Common myeloid progenitor, CD34-positive (primary cell): ENCODE measurements around the gene LHX6.

Experiments used
- CTCF ChIA-PET: fragments of 350-600 bp; sonication (Branson Sonifier 250); formaldehyde crosslinking; loops from one replicate; lab custom pipeline; 2021; ENCODE audit warnings: antibody characterized with exemption; lab: Charles Lee
- POLR2A ChIA-PET: fragments of 350-600 bp; sonication (Branson Sonifier 250); formaldehyde crosslinking; loops from one replicate; lab custom pipeline; 2021; ENCODE audit warnings: antibody characterized with exemption; lab: Charles Lee
- DNase-seq, 3 donors: peaks; one replicate each; pipeline versions ENCODE4 v3.0.0 to v3.0.0-alpha.2; 2013
- H3K27ac ChIP-seq, 2 experiments: 1 replicate in 1 of 2; 2 replicates in 1 of 2; pipeline ENCODE4 v1.7.0; 2013; ENCODE audit warnings: inconsistent platforms in 2 of 2, low read length in 2 of 2, mild to moderate bottlenecking in 2 of 2, low read depth in 1 of 2, moderate library complexity in 1 of 2; ENCODE audit not compliant: severe bottlenecking in 2 of 2, insufficient read depth in 1 of 2, poor library complexity in 1 of 2
- H3K27me3 ChIP-seq, 5 experiments: replicated peaks in 2 of 5; 1 replicate in 3 of 5; 2 replicates in 2 of 5; pipeline versions ENCODE4 v1.6.1 to v1.7.0; 2013; ENCODE audit warnings: low read length in 4 of 5, mild to moderate bottlenecking in 2 of 5, moderate library complexity in 2 of 5, inconsistent platforms in 1 of 5; ENCODE audit not compliant: insufficient read depth in 5 of 5, control insufficient read depth in 4 of 5
- H3K36me3 ChIP-seq, 4 experiments: 1 replicate in 2 of 4; 2 replicates in 2 of 4; pipeline versions ENCODE4 v1.6.1 to v1.7.0; 2013; ENCODE audit warnings: low read length in 3 of 4, control low read depth in 1 of 4, mild to moderate bottlenecking in 1 of 4; ENCODE audit not compliant: control insufficient read depth in 4 of 4, insufficient read depth in 4 of 4
- H3K4me1 ChIP-seq, 4 experiments: 1 replicate in 3 of 4; 2 replicates in 1 of 4; pipeline versions ENCODE4 v1.6.1 to v1.7.1; 2013; ENCODE audit warnings: low read length in 3 of 4, mild to moderate bottlenecking in 3 of 4, control low read depth in 1 of 4, inconsistent platforms in 1 of 4, moderate library complexity in 1 of 4; ENCODE audit not compliant: control insufficient read depth in 4 of 4, insufficient read depth in 4 of 4; ENCODE audit errors: control extremely low read depth in 1 of 4
- H3K4me3 ChIP-seq, 7 experiments: 1 replicate in 4 of 7; 2 replicates in 3 of 7; pipeline versions ENCODE4 v1.5.1 to v1.7.0; 2013; ENCODE audit warnings: mild to moderate bottlenecking in 7 of 7, low read length in 6 of 7, moderate library complexity in 6 of 7, inconsistent platforms in 2 of 7, low read depth in 2 of 7, control low read depth in 1 of 7; ENCODE audit not compliant: insufficient read depth in 4 of 7, control insufficient read depth in 1 of 7; ENCODE audit errors: extremely low read depth in 1 of 7
- H3K9me3 ChIP-seq, 5 experiments: 1 replicate in 4 of 5; 2 replicates in 1 of 5; pipeline versions ENCODE4 v1.6.1 to v1.7.1; 2013; ENCODE audit warnings: low read length in 4 of 5, mild to moderate bottlenecking in 2 of 5, inconsistent platforms in 1 of 5, low read depth in 1 of 5, moderate library complexity in 1 of 5; ENCODE audit not compliant: control insufficient read depth in 4 of 5, insufficient read depth in 2 of 5; ENCODE audit errors: control extremely low read depth in 1 of 5
- WGBS: methylation state at CpG from one replicate; pipeline ENCODE4 v1.1.5; 2013; ENCODE audit not compliant: insufficient coverage; 5-methylcytosine and 5-hydroxymethylcytosine counted together

Gene LHX6

DNA sequence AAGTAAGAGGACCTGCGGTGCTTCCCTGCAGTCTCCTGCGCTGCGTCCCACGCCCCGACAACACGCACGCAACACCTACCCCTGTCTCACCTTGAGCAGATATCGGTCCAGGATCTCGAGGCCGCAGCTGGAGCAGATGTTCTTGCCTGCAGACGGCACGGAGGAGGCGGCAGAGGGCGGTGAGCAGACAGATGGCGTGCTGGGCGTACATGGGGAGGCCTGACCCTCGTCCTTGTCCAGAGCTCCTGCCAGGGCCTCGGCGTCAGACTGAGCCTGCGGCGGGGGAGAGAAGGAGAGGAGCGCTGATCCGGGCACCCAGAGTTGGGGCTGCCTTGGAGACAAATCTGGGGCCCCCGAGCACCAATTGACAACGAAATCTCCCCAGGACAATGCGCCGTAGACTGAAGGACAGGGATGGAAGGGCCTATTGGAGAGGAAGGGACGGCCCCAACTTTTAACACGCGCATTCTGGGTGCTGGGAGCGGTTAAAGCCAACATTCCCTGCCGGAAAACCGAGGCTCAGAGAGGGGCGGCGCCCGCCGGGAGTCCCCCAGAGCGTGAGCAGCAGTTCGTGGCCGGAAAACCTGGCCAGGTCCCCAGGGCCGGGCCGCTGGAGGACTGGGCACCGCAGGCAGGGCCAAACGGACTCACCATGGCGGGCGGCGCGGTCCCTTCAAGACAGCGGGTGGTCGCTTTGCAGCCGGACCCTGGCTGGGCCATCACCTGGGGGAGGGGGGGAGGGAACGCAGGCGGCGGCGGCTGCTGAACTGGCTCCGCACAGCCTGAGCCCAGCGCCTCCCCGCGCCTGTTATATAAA is 1.8 kb downstream of the LHX6 start:
- DNase-seq, result no peak
- no peak overlapping the region for H3K4me3 ChIP-seq
- 96% methylated on average over 42 of the region's 59 CpGs for WGBS
- H3K36me3 ChIP-seq, result peaks cover 0 to 19% (median 0%) of the 10 kb centered on the region in 4 experiments
- peaks cover 0 to 39% (median 19%) of the 10 kb centered on the region in 4 experiments for H3K4me1 ChIP-seq
- H3K9me3 ChIP-seq, result peaks cover 0 to 9% (median 0%) of the 10 kb centered on the region in 5 experiments
- ChIA-PET CTCF (interaction anchor here (1.4 kb wide), 1 partner anchor 11 kb away, joined by 4 read pairs; no protein-coding TSS in a partner anchor), POLR2A (interaction anchor here (1.1 kb wide), 1 partner anchor 38 kb away, joined by 3 read pairs; the partner anchor contains the start of genes MRRF and RBM18)
- no peak overlapping the region for H3K27ac ChIP-seq
- peaks cover 0 to 81% (median 9%) of the 10 kb centered on the region in 5 experiments for H3K27me3 ChIP-seq

DNA sequence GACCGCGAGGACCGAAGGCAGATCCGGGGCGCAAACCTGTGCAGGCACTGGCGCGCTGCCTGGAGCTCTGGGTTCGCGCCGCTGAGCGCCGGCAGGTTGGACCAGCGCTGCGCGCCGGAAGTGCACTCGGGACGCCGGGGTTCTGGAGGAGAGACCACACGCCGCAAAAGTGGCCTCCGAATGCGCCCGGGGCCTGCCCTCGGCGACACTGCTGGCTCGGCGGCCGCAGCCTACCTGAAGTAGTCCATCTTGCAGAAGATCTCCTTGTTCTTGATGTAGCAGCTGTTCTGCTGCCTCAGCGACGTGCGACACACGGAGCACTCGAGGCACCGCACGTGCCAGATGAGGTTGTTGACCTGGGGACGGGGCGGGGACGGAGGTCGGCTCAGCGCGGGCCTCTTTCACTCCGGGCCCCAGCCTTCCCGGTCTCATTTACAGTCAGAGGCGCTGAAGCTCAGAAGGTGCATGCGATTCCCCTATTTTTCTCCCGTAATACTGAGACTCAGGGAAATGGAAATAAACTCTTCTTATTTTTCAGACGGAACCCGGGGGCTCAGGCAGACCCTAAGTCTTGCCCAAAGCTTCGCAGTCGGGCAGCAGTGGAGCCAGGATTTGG is 2.5 kb downstream of the LHX6 start:
- H3K27me3 ChIP-seq, result peaks cover 0 to 74% (median 8%) of the 10 kb centered on the region in 5 experiments
- H3K4me3 ChIP-seq, result peak overlapping the region in 1 of 7 experiments; percentile 40
- WGBS, result 95% methylated on average over 51 of the region's 51 CpGs

DNA sequence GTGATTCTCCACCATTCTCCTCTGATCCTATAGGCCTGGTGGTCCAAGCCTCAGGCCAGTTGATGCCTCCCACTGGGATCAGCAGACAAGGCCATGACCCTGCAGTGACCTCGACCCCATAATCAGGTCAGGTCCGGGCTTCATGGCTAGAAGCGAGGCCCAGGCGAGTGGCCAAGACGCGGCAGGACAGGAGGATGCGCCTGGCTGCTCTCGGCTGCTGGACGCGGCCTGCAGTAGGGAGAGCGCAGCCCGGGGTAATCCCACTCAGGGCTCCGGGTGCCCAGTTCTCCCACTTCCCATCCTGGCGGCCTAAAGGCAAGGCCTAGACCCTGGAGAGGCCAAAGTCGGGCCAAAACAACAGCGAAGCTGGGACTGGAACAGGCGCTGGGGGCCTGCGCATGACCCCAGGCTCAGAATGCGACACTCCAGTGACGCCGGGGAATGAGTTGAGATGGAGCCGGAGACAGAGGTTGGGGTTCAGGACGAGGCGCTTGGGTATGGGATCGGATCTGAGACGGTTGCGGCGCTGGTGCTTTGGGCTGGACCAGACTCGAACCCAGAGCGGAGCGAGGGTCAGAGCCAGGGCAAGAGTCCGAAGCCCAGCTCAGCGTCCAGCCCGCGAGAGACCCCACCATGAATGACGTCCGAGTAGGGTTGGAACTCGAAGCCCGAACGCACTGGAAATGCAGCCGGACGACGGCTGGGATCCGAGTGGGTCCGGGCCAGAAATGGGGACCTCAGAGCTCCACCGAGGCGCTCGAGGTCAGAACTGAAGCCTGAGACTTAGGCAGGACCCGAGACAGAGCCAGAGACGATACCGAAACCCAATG is 3.2 kb downstream of the LHX6 start:
- WGBS, result 96% methylated on average over 51 of the region's 51 CpGs
- peaks cover 0 to 19% (median 0%) of the 10 kb centered on the region in 4 experiments for H3K36me3 ChIP-seq
- peak overlapping the region in 1 of 7 experiments; percentile 40 for H3K4me3 ChIP-seq
- ChIA-PET POLR2A (interaction anchor here (1.1 kb wide), 1 partner anchor 39 kb away, joined by 3 read pairs; the partner anchor contains the start of genes MRRF and RBM18), CTCF (interaction anchor here (1.4 kb wide), 1 partner anchor 10 kb away, joined by 4 read pairs; no protein-coding TSS in a partner anchor)
- DNase-seq, result no peak
- H3K4me1 ChIP-seq, result peaks cover 2 to 50% (median 32%) of the 10 kb centered on the region in 4 experiments
- H3K27ac ChIP-seq, result no peak overlapping the region
- H3K9me3 ChIP-seq, result peaks cover 0 to 9% (median 0%) of the 10 kb centered on the region in 5 experiments
- H3K27me3 ChIP-seq, result peaks cover 0 to 67% (median 7%) of the 10 kb centered on the region in 5 experiments

More for the DNA sequence above, 2.5 kb downstream of the LHX6 start:
- Histone ChIP-seq H3K27ac (no peak overlapping the region), H3K4me1 (peaks cover 0 to 43% (median 24%) of the 10 kb centered on the region in 4 experiments), H3K36me3 (peaks cover 0 to 19% (median 0%) of the 10 kb centered on the region in 4 experiments), H3K9me3 (peaks cover 0 to 9% (median 0%) of the 10 kb centered on the region in 5 experiments)
- CTCF ChIA-PET, result interaction anchor here (1.4 kb wide), 1 partner anchor 11 kb away, joined by 4 read pairs; no protein-coding TSS in a partner anchor
- POLR2A ChIA-PET, result interaction anchor here (1.1 kb wide), 1 partner anchor 38 kb away, joined by 3 read pairs; the partner anchor contains the start of genes MRRF and RBM18
- DNase-seq, result no peak

DNA sequence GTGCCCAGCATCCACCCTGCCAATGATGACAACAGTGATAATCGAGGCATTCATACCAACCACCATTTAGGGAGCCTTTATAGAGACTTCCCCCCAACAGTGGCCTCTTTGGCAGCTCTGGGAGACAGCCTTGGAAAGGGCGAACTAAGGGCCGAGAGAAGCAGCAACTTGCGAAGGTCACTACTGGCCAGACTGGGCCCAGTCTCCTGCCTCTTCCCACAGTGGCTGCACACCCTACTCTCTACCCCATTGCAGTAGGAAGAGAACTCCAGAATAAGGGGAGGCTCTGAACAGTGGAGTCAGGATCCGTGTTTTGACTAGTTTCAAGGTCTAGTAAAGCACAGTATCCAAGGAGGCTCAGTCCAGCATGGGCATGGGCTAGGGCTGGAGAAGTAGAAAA is 5.3 kb downstream of the LHX6 start:
- ChIA-PET POLR2A (no interaction called here), CTCF (interaction anchor here (0.6 to 1.3 kb wide), 4 partner anchors 9 to 903 kb away, joined by 3 to 4 read pairs (median 3); no protein-coding TSS in a partner anchor)
- peaks cover 2 to 65% (median 48%) of the 10 kb centered on the region in 4 experiments for H3K4me1 ChIP-seq
- peaks cover 0 to 6% (median 0%) of the 10 kb centered on the region in 5 experiments for H3K9me3 ChIP-seq
- no peak for DNase-seq
- H3K4me3 ChIP-seq, result peak overlapping the region in 1 of 7 experiments; percentile 38
- 100% methylated on average over 4 of the region's 5 CpGs for WGBS
- H3K36me3 ChIP-seq, result peaks cover 0 to 16% (median 0%) of the 10 kb centered on the region in 4 experiments
- no peak overlapping the region for H3K27ac ChIP-seq
- H3K27me3 ChIP-seq, result peaks cover 0 to 51% (median 0%) of the 10 kb centered on the region in 5 experiments

DNA sequence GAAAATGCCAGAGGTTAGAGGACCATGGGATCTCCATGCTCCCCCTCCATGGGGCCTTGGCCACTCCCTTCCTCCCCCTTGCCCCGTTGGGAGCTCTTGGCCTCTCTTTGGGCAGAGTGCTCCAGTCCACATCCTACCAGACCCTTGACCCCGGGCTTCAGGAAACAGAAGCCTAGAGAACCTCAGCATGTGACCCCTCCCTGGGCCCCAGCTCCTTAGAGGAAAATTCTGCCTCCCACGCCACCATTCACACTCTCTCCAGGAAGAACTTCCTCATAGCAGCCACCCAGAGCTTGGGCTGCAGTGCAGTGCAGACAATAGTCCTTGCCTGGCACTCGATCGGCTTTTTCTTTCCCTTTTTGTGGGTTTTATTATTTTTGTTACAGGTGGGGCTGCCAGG is 6.0 kb downstream of the LHX6 start:
- Histone ChIP-seq H3K27ac (no peak overlapping the region), H3K4me3 (peak overlapping the region in 1 of 7 experiments; percentile 38), H3K4me1 (peaks cover 4 to 67% (median 51%) of the 10 kb centered on the region in 4 experiments), H3K27me3 (peaks cover 0 to 46% (median 0%) of the 10 kb centered on the region in 5 experiments), H3K36me3 (peaks cover 0 to 16% (median 0%) of the 10 kb centered on the region in 4 experiments), H3K9me3 (peaks cover 0 to 6% (median 0%) of the 10 kb centered on the region in 5 experiments)
- POLR2A ChIA-PET, result no interaction called here
- CTCF ChIA-PET, result interaction anchor here (0.6 to 1.3 kb wide), 3 partner anchors 9 to 589 kb away, joined by 3 to 4 read pairs (median 3); no protein-coding TSS in a partner anchor
- DNase-seq, result peak in 1 of 3 donors; percentile 43
- WGBS, result 49% methylated on average over 3 of the region's 5 CpGs
